Activated naive CD8-positive, alpha-beta T cell treated with anti-CD3 and anti-CD28 coated beads for 36 hours (primary cell): ENCODE measurements around the gene PDP2. TPM values are rescaled to one million over a fixed set of nuclear protein-coding genes. Genes with fewer than 3 reads are reported as not detected.
A peak's percentile ranks its signal among the peaks of the same experiment; 100 is the strongest.
"Not testable (repeated sequence)": the region's sequence is repeated elsewhere in the genome, so short reads cannot be mapped to it uniquely, and the experiment has no call there.

Experiments used
- DNase-seq: peaks from one replicate; pipeline ENCODE4 v3.0.0; 2021
- H3K27ac Mint-ChIP-seq: one replicate; pipeline ENCODE4 v1.8.0; 2022; ENCODE audit warnings: mild to moderate bottlenecking, moderate library complexity, mixed read lengths
- H3K27me3 Mint-ChIP-seq: one replicate; pipeline ENCODE4 v1.8.0; 2022; ENCODE audit warnings: mild to moderate bottlenecking, mixed read lengths
- H3K36me3 Mint-ChIP-seq: one replicate; pipeline ENCODE4 v1.8.0; 2021; ENCODE audit warnings: mild to moderate bottlenecking, mixed read lengths
- H3K4me1 Mint-ChIP-seq: one replicate; pipeline ENCODE4 v1.8.0; 2021; ENCODE audit warnings: mixed read lengths
- H3K4me3 Mint-ChIP-seq: one replicate; pipeline ENCODE4 v1.8.0; 2022; ENCODE audit warnings: mild to moderate bottlenecking, moderate library complexity, mixed read lengths
- H3K9me3 Mint-ChIP-seq: one replicate; pipeline ENCODE4 v1.8.0; 2022; ENCODE audit warnings: mixed read lengths
- total RNA-seq, 2 experiments: library from RNA; stranded (reverse); gene quantifications; one replicate each; pipeline ENCODE4 v1.2.3, GENCODE V29; 2021

PDP2 gene
- total RNA-seq, 2 experiments from 2014 or later, result 25.5 to 25.9 TPM

GRCh38 chr16:66923866-66924265, 43.6 kb downstream of the PDP2 start:
- DNase-seq, result no peak
- H3K27ac Mint-ChIP-seq, result no peak overlapping the region
- H3K9me3 Mint-ChIP-seq, result no peaks in the 10 kb centered on the region
- peaks cover 53% of the 10 kb centered on the region for H3K27me3 Mint-ChIP-seq
- no peak overlapping the region for H3K4me3 Mint-ChIP-seq
- no peaks in the 10 kb centered on the region for H3K36me3 Mint-ChIP-seq
- peaks cover 2% of the 10 kb centered on the region for H3K4me1 Mint-ChIP-seq

- H3K27me3 Mint-ChIP-seq, result peaks cover 52% of the 10 kb centered on the region
- peaks cover 2% of the 10 kb centered on the region for H3K4me1 Mint-ChIP-seq
- H3K36me3 Mint-ChIP-seq, result no peaks in the 10 kb centered on the region
- no peak overlapping the region for H3K4me3 Mint-ChIP-seq
- no peak overlapping the region for H3K27ac Mint-ChIP-seq
- DNase-seq, result peak; percentile 58
- H3K9me3 Mint-ChIP-seq, result no peaks in the 10 kb centered on the region
Observed at GRCh38 chr16:66924527-66925321, 44.4 kb downstream of the PDP2 start.

GRCh38 chr16:66925322-66925840, 45.1 kb downstream of the PDP2 start, which contains the start of gene RRAD:
RRAD (minus strand) TSS chr16:66925535; CDS start chr16:66925179, 356 bp downstream.
- Mint-ChIP-seq H3K36me3 (no peaks in the 10 kb centered on the region), H3K9me3 (no peaks in the 10 kb centered on the region), H3K27me3 (peaks cover 50% of the 10 kb centered on the region), H3K27ac (no peak within 1 kb of the TSS), H3K4me1 (peaks cover 2% of the 10 kb centered on the region), H3K4me3 (peak within 1 kb of the TSS; percentile 59)
- no peak for DNase-seq

- peaks cover 2% of the 10 kb centered on the region for H3K4me1 Mint-ChIP-seq
- no peak overlapping the region for H3K27ac Mint-ChIP-seq
- no peaks in the 10 kb centered on the region for H3K9me3 Mint-ChIP-seq
- no peaks in the 10 kb centered on the region for H3K36me3 Mint-ChIP-seq
- H3K27me3 Mint-ChIP-seq, result peaks cover 43% of the 10 kb centered on the region
- H3K4me3 Mint-ChIP-seq, result no peak overlapping the region
- DNase-seq, result no peak
Observed at GRCh38 chr16:66926171-66926947, 46.0 kb downstream of the PDP2 start.

GRCh38 chr16:66926961-66927436, 46.7 kb downstream of the PDP2 start:
- H3K27me3 Mint-ChIP-seq, result peaks cover 40% of the 10 kb centered on the region
- H3K4me1 Mint-ChIP-seq, result peaks cover 6% of the 10 kb centered on the region
- H3K27ac Mint-ChIP-seq, result no peak overlapping the region
- H3K4me3 Mint-ChIP-seq, result no peak overlapping the region
- DNase-seq, result no peak
- no peaks in the 10 kb centered on the region for H3K9me3 Mint-ChIP-seq
- no peaks in the 10 kb centered on the region for H3K36me3 Mint-ChIP-seq

GRCh38 chr16:66927918-66928649, 47.8 kb downstream of the PDP2 start:
- no peak overlapping the region for H3K4me3 Mint-ChIP-seq
- H3K9me3 Mint-ChIP-seq, result no peaks in the 10 kb centered on the region
- no peak overlapping the region for H3K27ac Mint-ChIP-seq
- H3K4me1 Mint-ChIP-seq, result peaks cover 17% of the 10 kb centered on the region
- no peak for DNase-seq
- H3K36me3 Mint-ChIP-seq, result peaks cover 7% of the 10 kb centered on the region
- peaks cover 35% of the 10 kb centered on the region for H3K27me3 Mint-ChIP-seq

GRCh38 chr16:66928702-66929388, 48.5 kb downstream of the PDP2 start:
- DNase-seq, result peak; percentile 57
- peaks cover 15% of the 10 kb centered on the region for H3K36me3 Mint-ChIP-seq
- H3K27ac Mint-ChIP-seq, result no peak overlapping the region
- H3K9me3 Mint-ChIP-seq, result no peaks in the 10 kb centered on the region
- H3K4me1 Mint-ChIP-seq, result peaks cover 24% of the 10 kb centered on the region
- H3K27me3 Mint-ChIP-seq, result peaks cover 27% of the 10 kb centered on the region
- H3K4me3 Mint-ChIP-seq, result no peak overlapping the region

GRCh38 chr16:66930189-66930588, 49.9 kb downstream of the PDP2 start:
- peaks cover 21% of the 10 kb centered on the region for H3K36me3 Mint-ChIP-seq
- H3K27me3 Mint-ChIP-seq, result peaks cover 16% of the 10 kb centered on the region
- DNase-seq, result no peak
- no peaks in the 10 kb centered on the region for H3K9me3 Mint-ChIP-seq
- no peak overlapping the region for H3K4me3 Mint-ChIP-seq
- H3K4me1 Mint-ChIP-seq, result peaks cover 24% of the 10 kb centered on the region
- no peak overlapping the region for H3K27ac Mint-ChIP-seq

- Mint-ChIP-seq H3K4me3 (no peak overlapping the region), H3K27ac (no peak overlapping the region), H3K9me3 (no peaks in the 10 kb centered on the region), H3K4me1 (peaks cover 31% of the 10 kb centered on the region), H3K27me3 (peaks cover 1% of the 10 kb centered on the region), H3K36me3 (peaks cover 26% of the 10 kb centered on the region)
- DNase-seq, result no peak
Observed at GRCh38 chr16:66931665-66932064, 51.4 kb downstream of the PDP2 start.

- peaks cover 27% of the 10 kb centered on the region for H3K36me3 Mint-ChIP-seq
- DNase-seq, result no peak
- peak overlapping the region; percentile 97 for H3K4me3 Mint-ChIP-seq
- no peaks in the 10 kb centered on the region for H3K27me3 Mint-ChIP-seq
- no peaks in the 10 kb centered on the region for H3K9me3 Mint-ChIP-seq
- H3K27ac Mint-ChIP-seq, result peak overlapping the region; percentile 62
- H3K4me1 Mint-ChIP-seq, result peaks cover 33% of the 10 kb centered on the region
Observed at GRCh38 chr16:66932076-66932475, 51.8 kb downstream of the PDP2 start.

- no peaks in the 10 kb centered on the region for H3K27me3 Mint-ChIP-seq
- DNase-seq, result no peak
- H3K36me3 Mint-ChIP-seq, result peaks cover 30% of the 10 kb centered on the region
- peak overlapping the region; percentile 99 for H3K27ac Mint-ChIP-seq
- H3K4me3 Mint-ChIP-seq, result peak overlapping the region; percentile 97
- H3K4me1 Mint-ChIP-seq, result peaks cover 38% of the 10 kb centered on the region
- no peaks in the 10 kb centered on the region for H3K9me3 Mint-ChIP-seq
Observed at GRCh38 chr16:66933776-66934137, 53.4 kb downstream of the PDP2 start.

- H3K27ac Mint-ChIP-seq, result peak within 1 kb of the TSS; percentile 99
- H3K9me3 Mint-ChIP-seq, result no peaks in the 10 kb centered on the region
- H3K36me3 Mint-ChIP-seq, result peaks cover 30% of the 10 kb centered on the region
- peak; percentile 92 for DNase-seq
- no peaks in the 10 kb centered on the region for H3K27me3 Mint-ChIP-seq
- peak within 1 kb of the TSS; percentile 97 for H3K4me3 Mint-ChIP-seq
- peaks cover 38% of the 10 kb centered on the region for H3K4me1 Mint-ChIP-seq
Observed at GRCh38 chr16:66934138-66934838, 54.0 kb downstream of the PDP2 start, which contains the start of gene CIAO2B. CIAO2B (minus strand) TSS chr16:66934402; CDS start chr16:66934364, 38 bp downstream.

GRCh38 chr16:66934839-66935313, 54.6 kb downstream of the PDP2 start:
- not testable (repeated sequence) for H3K27me3 Mint-ChIP-seq, DNase-seq, H3K9me3 Mint-ChIP-seq
- H3K4me1 Mint-ChIP-seq, result peaks cover 38% of the 10 kb centered on the region
- peak overlapping the region; percentile 99 for H3K27ac Mint-ChIP-seq
- H3K36me3 Mint-ChIP-seq, result peaks cover 30% of the 10 kb centered on the region
- H3K4me3 Mint-ChIP-seq, result peak overlapping the region; percentile 97
